Activated CD8-positive, alpha-beta memory T cell treated with anti-CD3 and anti-CD28 coated beads for 48 hours (primary cell): ENCODE measurements around the gene F13B.
"Not testable (repeated sequence)": the region's sequence is repeated elsewhere in the genome, so short reads cannot be mapped to it uniquely, and the experiment has no call there.

Source experiments
- DNase-seq, 3 experiments: peaks; one replicate each; pipeline ENCODE4 v3.0.0-alpha.2; 2020; ENCODE audit warnings: low read depth in 2 of 3, low spot score in 2 of 3

Gene F13B, protein sequence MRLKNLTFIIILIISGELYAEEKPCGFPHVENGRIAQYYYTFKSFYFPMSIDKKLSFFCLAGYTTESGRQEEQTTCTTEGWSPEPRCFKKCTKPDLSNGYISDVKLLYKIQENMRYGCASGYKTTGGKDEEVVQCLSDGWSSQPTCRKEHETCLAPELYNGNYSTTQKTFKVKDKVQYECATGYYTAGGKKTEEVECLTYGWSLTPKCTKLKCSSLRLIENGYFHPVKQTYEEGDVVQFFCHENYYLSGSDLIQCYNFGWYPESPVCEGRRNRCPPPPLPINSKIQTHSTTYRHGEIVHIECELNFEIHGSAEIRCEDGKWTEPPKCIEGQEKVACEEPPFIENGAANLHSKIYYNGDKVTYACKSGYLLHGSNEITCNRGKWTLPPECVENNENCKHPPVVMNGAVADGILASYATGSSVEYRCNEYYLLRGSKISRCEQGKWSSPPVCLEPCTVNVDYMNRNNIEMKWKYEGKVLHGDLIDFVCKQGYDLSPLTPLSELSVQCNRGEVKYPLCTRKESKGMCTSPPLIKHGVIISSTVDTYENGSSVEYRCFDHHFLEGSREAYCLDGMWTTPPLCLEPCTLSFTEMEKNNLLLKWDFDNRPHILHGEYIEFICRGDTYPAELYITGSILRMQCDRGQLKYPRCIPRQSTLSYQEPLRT

DNA sequence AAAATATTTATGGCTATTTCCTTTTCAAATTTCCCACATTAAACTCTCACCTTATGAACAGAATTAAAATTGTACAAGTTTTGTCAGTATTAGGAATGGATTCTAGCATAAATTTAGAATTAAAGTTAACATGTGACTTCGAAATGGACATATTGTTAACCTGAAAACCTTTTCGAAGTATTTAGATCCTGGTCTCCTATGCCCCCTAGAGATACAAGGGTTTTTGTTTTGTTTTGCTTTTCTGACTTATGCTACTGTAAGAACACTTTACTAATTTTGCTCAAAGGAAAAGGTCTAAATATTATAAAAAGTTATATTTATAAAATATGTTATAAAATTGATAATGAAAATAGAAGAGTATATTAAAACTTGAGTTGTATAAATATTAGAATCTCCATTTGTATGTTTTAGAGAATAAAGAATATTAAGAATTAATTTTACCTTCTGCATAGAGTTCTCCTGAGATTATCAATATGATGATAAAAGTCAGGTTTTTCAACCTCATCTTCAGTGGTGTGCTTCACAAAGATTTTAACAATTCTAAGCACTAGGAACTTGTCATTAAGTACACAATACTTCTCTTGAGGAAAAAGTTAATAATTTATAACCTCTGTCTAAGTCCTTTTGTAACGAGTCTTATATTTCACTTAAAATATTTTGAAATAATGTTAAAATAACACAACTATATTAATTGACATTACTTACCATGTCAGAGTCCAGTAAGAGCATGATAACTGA lies at the start of gene F13B:
Gene F13B (minus strand): TSS at position 542 of the 738 bp plus-strand sequence. CDS start 37 bp downstream, at position 505.
- no peak for DNase-seq

DNA sequence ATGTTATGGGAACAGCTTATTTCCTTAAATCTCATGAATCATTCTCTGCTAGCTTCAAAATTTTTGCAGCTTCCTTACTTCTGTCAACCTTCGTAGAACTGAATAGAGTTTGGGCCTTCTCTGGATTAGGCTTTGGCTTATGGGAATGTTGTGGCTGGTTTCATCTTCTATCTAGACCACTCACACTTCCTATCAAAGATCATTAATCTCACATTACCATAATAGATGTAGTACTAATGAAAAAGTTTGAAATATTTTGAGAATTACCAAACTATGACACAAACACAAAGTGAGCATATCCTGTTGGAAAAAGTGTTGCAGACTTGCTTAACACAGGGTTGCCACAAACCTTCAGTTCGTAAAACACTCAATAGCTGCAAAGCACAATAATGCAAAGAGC lies 49.1 kb upstream of the F13B start:
- DNase-seq = no peak

DNA sequence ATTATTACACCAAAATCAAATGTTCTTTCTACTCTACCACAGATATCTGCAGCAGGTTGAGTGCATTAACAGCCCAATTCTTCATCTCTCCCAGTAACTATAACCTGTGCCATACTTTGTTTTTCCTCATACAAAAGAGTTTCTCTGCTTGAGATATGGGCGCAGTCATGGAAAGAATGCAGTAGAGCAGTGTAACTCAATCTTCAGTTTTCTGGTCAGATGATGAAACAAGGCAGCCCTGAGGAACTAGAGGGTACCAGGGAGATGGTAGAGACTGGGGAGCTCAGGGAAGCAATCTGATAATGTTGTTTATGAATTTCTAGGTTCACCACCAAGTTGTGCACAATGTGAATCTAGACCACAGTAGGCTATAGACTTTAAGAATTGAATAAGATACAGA lies 39.8 kb upstream of the F13B start:
- no peak for DNase-seq

DNA sequence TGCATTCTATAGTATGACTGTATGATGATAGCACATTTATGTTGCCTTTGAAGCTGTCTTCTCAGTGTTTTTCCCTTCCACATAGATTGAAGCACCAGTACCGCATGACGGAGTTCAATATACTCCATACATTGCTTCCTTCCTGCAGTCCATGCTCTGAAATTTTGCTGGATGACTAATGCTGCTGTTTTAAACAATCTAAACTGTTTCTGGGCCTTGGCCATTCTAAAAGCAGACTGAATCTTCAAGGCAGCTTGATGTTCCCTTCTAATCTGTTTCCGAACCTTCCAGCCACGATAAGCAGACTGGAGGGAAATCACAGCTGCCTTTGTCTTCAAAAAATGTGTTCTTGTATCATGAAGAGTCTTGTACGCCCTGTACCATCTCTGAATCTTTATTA lies 36.2 kb upstream of the F13B start:
- DNase-seq = no peak

DNA sequence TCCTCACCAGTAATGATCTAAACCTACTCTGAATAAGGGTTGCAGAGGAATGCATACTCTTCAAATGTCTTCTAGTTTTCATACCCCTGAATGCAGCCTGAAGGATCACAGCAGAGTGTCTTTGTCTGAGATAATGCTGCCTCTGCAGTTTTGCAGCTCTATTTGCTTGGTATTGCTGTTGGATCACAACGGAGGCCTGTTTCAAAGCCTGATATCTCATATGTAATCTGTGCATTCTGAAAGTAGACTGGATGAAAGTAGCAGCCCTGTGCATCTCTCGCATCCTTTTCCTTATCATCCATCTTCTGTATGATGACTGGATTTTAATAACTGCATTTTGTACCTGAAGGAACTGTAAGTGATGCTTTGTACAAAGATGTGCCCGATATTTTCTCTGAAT lies 34.9 kb upstream of the F13B start:
- DNase-seq = no peak

DNA sequence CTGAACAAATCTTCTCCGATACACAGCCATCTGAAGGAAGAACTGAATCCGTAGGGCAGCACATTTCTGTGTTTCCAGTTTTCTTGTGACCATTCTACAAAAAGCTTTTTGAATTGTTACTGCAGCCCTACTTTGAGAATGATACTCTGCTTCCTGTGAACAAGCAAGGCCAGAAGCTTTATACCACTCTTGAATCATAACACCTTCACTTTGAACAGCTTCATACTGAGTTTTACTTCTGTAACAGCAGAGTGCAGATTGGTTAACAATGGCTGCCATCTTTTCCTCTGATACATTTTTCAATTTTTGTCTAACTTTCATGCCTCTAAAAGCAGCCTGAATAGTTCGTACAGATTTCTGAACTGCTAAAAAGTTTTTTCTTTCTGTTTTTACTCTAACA lies 33.6 kb upstream of the F13B start:
- DNase-seq = no peak

DNA sequence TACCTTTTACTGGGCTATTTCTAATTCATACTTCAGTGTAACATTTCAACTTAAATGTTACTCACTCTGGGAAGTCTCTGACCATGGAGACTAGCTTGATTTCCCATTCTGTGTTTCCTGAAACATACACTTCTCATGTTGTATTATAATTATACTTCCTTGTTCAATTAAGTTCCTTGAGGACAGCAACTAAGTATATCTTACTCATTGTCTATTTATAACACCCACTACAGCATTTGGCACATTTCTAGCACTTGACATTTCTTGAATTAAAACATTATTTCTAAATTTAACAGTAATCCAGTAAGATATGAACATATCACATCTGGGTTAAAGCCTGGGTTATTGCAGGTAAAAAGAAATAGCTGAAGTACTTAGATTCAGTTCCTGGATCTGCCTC lies 32.4 kb upstream of the F13B start:
- no peak for DNase-seq

DNA sequence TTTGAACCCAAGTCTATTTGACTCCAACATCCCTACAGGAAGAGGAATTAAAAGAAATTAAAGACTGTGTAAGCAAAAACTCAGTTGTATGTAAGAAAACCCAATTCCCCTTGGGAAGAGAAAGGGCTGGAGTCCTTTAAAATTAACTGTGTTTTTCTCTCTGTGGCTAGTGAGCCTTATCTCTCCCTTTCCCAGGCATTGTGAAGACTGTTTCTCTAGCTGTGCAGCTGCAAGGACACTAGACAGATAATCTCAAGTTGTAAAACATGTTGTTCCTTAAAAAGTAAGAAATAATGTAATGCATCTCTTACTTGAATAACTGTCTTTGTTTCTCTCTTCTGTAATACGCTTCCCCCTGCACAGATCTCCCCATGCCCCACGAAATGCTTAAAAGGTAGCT lies 29.9 kb upstream of the F13B start:
- DNase-seq = not testable (repeated sequence)

DNA sequence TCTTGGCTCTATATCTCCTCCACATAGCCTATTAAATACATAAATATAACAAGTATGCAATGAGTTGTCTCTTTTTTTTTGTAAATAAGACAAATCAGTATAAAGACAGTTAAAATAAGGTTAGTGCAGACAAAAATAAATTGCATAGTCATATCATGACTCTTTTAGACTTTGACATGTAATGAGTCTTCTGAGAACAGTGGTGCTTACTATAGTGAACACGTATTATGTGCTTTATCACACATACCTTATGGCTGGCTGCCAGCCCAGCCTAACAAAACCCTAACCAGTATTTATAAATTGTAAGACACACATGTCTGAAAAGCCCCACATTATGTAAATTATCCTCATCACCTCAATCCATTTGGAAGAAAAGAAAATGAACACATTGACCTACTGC lies 29.1 kb upstream of the F13B start:
- DNase-seq = no peak

DNA sequence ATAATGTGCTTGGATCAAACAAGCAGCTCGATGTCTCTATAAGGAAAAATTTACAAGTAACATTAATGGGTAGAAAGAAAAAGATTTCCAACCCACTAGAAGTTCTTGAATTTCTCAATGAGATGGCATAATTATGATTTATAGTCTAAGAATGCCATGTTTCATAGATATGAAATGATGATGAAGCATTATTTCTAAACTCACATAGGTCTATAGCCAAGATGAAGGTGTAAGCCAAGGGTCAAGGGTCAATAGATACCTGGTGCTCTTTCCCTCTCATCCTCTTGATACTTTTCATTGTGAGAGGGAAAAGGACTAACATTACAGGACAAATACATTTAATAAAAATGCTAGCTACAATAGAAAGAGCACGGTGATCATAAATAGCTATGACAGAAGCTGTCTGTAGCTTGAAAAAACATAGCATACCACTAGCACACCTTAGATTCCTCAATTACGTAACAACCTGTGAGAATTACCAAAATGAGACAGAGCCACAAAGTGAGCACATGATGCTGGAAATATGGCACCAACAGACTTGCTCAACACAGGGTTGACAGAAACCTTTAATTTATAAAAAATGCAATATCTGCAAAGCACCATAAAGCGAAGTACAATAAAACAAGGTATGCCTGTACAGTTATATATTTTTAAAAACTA lies 26.3 kb upstream of the F13B start:
- DNase-seq = no peak

DNA sequence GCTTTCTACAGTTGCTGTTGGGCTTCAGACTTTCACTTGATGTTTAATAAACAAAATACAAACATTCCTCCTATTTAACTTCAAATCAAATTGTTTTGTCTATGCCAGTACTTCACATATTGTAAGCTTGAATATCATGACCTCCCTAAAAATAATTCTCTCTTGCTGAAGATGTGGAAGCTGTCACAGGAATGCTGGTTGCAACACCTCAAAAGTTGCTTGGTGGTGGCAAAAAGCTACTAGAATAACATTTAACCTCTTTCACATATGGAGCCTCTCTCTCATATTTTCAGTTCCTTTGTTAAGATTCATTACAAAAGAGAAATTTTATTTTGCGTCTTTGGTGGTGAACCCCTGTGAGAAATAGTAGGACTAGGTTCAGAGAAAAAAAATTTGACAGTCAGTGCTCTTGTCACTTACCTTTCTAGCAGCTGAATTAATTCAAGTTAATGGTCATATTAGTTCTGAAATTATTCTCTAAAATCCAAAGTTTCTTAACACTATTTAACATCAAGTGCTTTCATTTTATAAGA lies 25.5 kb upstream of the F13B start:
- DNase-seq = no peak

DNA sequence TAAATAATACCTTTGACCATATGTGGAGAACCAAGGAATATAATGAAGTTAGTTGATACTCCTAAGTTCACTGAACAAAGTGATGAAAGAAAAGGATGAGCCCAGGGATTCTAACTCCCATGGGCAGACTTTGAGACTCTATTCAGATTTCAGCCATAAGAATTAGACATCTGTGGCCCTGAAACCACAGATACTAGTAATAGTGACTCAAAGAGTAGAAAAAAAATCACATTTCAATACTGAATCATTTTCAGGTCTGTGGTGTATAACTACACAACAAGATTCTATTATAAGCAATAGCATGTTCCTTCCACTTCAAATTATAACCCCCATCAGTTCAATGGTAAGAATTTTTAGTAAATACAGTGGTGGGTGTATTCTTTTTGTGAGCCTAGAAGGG lies 16.4 kb upstream of the F13B start:
- DNase-seq = no peak

DNA sequence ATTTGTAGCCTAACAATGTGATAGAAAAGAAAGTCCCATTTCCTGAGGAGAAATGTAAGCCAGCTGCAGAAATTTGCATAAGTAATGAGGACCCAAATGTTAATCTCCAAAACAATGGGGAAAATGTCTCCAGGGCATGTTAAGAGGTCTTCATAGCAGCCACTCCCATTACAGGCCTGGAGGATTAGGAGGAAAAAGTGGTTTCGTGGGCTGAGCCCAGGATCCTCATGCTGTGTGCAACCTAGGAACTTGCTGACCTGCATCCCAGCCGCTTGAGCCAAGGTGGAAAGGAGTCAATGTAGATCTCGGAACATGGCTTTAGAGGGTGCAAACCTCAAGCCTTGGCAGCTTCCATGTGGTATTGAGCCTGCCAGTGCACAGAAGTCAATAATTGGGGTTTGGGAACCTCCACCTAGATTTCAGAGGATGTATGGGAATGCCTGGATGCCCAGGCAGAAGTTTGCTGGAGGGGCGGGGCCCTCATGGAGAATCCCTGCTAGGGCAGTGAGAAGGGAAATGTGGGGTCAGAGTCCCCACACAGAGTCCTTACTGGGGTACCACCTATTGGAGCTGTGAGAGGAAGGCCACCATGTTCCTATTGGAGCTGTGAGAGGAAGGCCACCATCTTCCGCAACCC lies 14.2 kb upstream of the F13B start:
- no peak for DNase-seq

DNA sequence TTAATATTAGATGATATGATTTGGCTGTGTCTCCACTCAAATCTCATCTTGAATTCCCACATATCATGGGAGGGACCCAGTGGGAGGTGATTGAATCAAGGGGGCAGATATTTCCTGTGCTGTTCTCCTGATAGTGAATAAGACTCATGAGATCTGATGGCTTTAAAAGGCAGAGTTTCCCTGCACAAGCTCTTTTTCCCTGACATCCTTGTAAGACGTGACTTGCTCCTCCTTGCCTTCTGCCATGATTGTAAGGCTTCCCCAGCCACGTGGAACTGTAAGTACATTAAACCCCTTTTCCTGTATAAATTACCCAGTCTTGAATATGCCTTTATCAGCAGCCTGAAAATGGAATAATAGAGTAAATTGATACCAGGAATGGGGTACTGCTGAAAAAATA lies 13.3 kb upstream of the F13B start:
- no peak for DNase-seq

DNA sequence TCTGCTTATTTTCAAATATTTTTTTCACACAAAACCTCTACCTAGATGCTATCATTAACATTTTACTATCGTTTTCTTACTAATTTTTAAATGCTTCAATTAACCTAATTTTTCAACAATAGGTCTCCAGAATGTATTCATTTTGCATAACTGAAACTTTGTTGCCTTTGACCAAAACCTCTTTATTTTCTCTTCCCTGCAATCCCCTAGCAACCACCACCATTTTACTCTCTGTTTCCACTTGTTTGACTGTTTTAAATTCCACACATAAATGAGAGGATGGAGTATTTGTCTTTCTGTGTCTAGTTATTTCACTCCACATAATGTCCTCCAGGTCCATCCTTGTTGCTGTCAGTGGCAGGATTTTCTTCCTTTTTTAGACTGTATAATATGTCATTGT lies 9.5 kb upstream of the F13B start:
- DNase-seq = no peak

DNA sequence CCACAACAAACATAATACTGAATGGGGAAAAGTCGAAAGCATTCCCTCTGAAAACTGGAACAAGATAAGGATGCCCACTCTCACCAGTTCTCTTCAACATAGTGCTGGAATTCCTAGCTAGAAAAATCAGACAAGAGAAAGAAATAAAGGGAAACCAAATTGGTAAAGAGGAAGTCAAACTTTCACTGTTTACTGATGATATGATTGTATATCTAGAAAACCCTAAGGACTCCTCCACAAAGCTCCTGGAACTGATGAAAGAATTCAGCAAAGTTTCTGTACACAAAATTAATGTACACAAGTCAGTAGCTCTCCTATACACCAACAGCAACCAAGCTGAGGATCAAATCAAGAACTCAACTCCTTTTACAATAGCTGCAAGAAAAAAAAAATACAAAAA lies 6.9 kb upstream of the F13B start:
- DNase-seq = no peak

DNA sequence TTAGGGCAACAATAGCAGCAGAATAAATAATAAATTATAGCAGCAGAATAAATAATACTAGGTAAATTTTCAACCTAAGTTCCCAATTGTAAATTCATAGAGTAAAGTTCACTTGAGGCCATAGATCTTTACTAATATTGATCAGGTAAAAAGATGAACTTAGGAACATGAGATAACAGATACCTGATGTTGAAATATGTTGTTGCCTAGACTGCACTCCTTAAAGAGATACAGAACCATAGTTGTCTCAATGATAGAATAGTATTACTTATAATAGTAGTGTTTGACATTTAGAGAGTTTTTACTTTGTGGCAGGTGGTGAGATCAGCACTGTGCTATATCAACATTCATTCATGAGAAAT lies 378 bp upstream of the F13B start:
- no peak for DNase-seq

DNA sequence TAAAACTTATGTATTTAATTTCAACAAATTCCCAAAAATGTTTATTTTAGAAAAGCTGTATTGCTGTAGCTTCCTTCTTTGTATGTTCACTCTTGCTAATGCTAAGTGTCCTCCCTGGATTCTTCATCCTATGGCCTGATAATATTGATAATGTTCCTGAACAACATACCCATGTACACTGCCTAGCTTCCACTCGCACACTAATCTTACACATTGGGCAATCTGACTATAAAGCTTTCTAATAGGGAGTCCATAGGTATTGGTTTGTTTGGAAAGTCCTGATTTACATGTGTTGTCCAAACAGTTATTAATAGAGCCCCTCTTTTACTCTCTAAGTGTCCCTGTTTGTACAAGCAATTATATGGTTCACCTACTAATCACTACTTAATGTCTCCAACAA lies 783 bp downstream of the F13B start:
- no peak for DNase-seq

DNA sequence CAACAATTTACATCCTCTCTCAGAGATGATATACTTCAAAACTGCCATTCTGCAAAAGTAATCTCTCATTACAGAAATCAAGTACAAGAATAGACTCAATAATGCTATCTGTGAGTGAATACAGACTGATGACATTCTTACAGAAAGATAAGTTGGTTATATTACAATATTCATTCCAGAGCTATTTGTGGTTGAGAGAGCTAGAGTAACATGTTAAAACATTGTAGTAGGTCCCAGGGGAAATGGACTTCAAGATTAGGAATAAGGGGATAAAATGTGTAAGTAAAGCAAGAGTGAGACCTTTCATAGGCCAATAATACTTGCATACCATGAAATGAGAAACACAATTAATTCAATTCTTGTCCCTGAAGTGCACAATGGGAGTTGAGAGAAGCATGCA lies 1.5 kb downstream of the F13B start:
- no peak for DNase-seq

DNA sequence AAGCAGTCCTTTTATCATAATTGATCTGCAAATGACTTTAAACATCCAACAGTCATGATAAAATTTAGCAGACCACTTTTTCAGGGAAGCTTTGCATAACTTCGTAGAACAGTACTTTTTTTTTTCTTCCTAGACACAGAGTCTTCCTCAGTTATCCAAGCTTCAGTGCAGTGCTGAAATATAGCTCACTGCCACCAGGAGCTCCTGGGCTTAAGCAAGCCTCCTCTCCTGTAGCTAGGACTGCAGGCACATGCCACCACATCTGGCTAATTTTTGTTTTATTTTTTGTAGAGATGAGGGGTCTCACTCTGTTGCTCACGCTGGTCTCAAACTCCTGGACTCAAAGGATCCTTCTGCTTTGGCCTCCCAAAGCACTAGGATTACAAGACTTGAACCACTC lies 3.8 kb downstream of the F13B start:
- DNase-seq = no peak

DNA sequence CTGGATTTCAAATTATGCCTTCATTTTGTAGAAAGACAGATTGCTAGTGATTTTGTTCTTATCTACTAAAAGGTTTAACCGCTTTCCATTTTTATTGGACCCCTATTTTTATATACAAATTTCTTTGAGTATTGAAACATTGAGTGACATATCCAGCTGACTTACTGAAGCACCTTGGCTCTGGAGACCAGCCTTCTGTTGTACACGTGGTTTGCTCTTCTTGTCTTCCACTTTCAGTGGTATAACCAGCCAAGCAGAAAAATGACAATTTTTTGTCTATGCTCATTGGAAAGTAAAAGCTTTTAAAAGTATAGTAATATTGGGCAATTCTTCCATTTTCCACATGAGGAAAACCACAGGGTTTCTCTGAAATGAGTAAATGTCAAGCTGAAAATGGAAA lies 4.4 kb downstream of the F13B start:
- no peak for DNase-seq
